ENCODE data around the gene ANKRD13A.
"Not testable (repeated sequence)": the region's sequence is repeated elsewhere in the genome, so short reads cannot be mapped to it uniquely, and the experiment has no call there.

Gene ANKRD13A

GRCh38 chr12:110058875-110059615, 59.8 kb downstream of the ANKRD13A start:
- no peak for TF ChIP-seq CTCF (conservative IDR thresholded peaks at IDR 0.05)
- H3K27ac ChIP-seq, result no peak overlapping the region

GRCh38 chr12:110059651-110060000, 60.4 kb downstream of the ANKRD13A start:
- no peak for TF ChIP-seq CTCF (conservative IDR thresholded peaks at IDR 0.05)
- no peak overlapping the region for H3K27ac ChIP-seq

GRCh38 chr12:110062241-110062640, 63.0 kb downstream of the ANKRD13A start:
- H3K27ac ChIP-seq, result no peak overlapping the region
- TF ChIP-seq CTCF (conservative IDR thresholded peaks at IDR 0.05), result no peak

GRCh38 chr12:110065540-110065939, 66.3 kb downstream of the ANKRD13A start:
- TF ChIP-seq CTCF (conservative IDR thresholded peaks at IDR 0.05), result no peak
- no peak overlapping the region for H3K27ac ChIP-seq

GRCh38 chr12:110067531-110067930, 68.3 kb downstream of the ANKRD13A start:
- no peak overlapping the region for H3K27ac ChIP-seq
- no peak for TF ChIP-seq CTCF (conservative IDR thresholded peaks at IDR 0.05)

- H3K27ac ChIP-seq, result not testable (repeated sequence)
These were observed 68.9 kb downstream of the ANKRD13A start for GRCh38 chr12:110068115-110068514.

GRCh38 chr12:110068654-110069053, 69.4 kb downstream of the ANKRD13A start:
- no peak for TF ChIP-seq CTCF (conservative IDR thresholded peaks at IDR 0.05)
- no peak overlapping the region for H3K27ac ChIP-seq

- no peak overlapping the region for H3K27ac ChIP-seq
- TF ChIP-seq CTCF (conservative IDR thresholded peaks at IDR 0.05), result no peak
These were observed 72.3 kb downstream of the ANKRD13A start for GRCh38 chr12:110071504-110071903.
